A673 (cell line): ENCODE measurements around the gene KIF7. TPM values are rescaled to one million over a fixed set of nuclear protein-coding genes. Genes with fewer than 3 reads are reported as not detected.

ENCODE experiments used
- BruUV-seq: library from RNA; stranded (reverse); fragments of 400-500 nt; replicated peaks from 2 replicates; lab custom pipeline; 2021; lab: Mats Ljungman, UMichigan
- CTCF ChIA-PET: fragments of 300-600 bp; sonication (Branson Sonifier 250); formaldehyde crosslinking; loops from one replicate; lab custom pipeline; 2022; ENCODE audit warnings: antibody characterized with exemption; lab: Charles Lee
- POLR2A ChIA-PET: fragments of 300-600 bp; sonication (Branson Sonifier 250); formaldehyde crosslinking; loops from one replicate; lab custom pipeline; 2022; ENCODE audit warnings: antibody characterized with exemption; ENCODE audit not compliant: low non-redundant PET; lab: Charles Lee
- DNase-seq: peaks from one replicate; pipeline ENCODE4 v3.0.0-alpha.2; 2015; ENCODE audit warnings: low spot score
- H3K27ac ChIP-seq: fragments of 200-600 bp; sonication (generic); 2 replicates; pipeline ENCODE4 v1.5.1; 2016; ENCODE audit warnings: mixed run types, low read depth, mild to moderate bottlenecking, mixed read lengths, antibody characterized with exemption, low read length; ENCODE audit not compliant: poor library complexity, severe bottlenecking
- H3K27me3 ChIP-seq: fragments of 200-600 bp; sonication (generic); replicated peaks from 2 replicates; pipeline ENCODE4 v1.6.1; 2017; ENCODE audit warnings: mixed run types, low read depth, mild to moderate bottlenecking, mixed read lengths, antibody characterized with exemption, low read length; ENCODE audit not compliant: insufficient read depth, poor library complexity
- H3K36me3 ChIP-seq: fragments of 200-600 bp; sonication (generic); 2 replicates; pipeline ENCODE4 v1.6.1; 2016; ENCODE audit warnings: mixed run types, mild to moderate bottlenecking, mixed read lengths, antibody characterized with exemption, low read length; ENCODE audit not compliant: insufficient read depth, poor library complexity, severe bottlenecking
- H3K4me1 ChIP-seq: fragments of 200-600 bp; sonication (generic); 2 replicates; pipeline ENCODE4 v1.6.1; 2017; ENCODE audit warnings: mixed run types, mild to moderate bottlenecking, mixed read lengths, antibody characterized with exemption, low read length; ENCODE audit not compliant: insufficient read depth, poor library complexity, severe bottlenecking
- H3K4me3 ChIP-seq: fragments of 200-600 bp; sonication (generic); 2 replicates; pipeline ENCODE4 v1.5.1; 2016; ENCODE audit warnings: low read depth, mixed run types, mild to moderate bottlenecking, mixed read lengths, low read length; ENCODE audit not compliant: poor library complexity, severe bottlenecking
- H3K9me3 ChIP-seq: fragments of 200-600 bp; sonication (generic); 2 replicates; pipeline ENCODE4 v1.6.1; 2016; ENCODE audit warnings: mixed run types, low read depth, mild to moderate bottlenecking, mixed read lengths, antibody characterized with exemption, low read length; ENCODE audit not compliant: poor library complexity, severe bottlenecking
- EZH2 ChIP-seq: fragments of 200-600 bp; sonication (generic); IDR thresholded peaks from 2 replicates; pipeline ENCODE4 v1.6.1; 2017; ENCODE audit warnings: borderline replicate concordance, low read depth, mild to moderate bottlenecking, mixed read lengths, antibody characterized with exemption, low read length; ENCODE audit not compliant: poor library complexity, severe bottlenecking
- intact Hi-C: fragments of 100-400 bp; cut with micrococcal nuclease; formaldehyde crosslinking; loops from one replicate; pipeline ENCODE4 v1.10.0; 2022; ENCODE audit not compliant: unreplicated experiment
- total RNA-seq: library from RNA; stranded (reverse); gene quantifications from 2 replicates; pipeline ENCODE4 v1.2.3, GENCODE V29; 2021
- TF ChIP-seq, protein P1 (sequence below): fragments of 300-800, 200-600 bp; sonication (generic); conservative IDR thresholded peaks from 2 replicates; pipeline ENCODE4 v1.5.1; 2017; ENCODE audit warnings: low read depth, mild to moderate bottlenecking, antibody characterized with exemption, low read length, moderate library complexity, mixed read lengths

The KIF7 gene
- total RNA-seq, 1 experiment from 2014 or later: 9.5 TPM

DNA sequence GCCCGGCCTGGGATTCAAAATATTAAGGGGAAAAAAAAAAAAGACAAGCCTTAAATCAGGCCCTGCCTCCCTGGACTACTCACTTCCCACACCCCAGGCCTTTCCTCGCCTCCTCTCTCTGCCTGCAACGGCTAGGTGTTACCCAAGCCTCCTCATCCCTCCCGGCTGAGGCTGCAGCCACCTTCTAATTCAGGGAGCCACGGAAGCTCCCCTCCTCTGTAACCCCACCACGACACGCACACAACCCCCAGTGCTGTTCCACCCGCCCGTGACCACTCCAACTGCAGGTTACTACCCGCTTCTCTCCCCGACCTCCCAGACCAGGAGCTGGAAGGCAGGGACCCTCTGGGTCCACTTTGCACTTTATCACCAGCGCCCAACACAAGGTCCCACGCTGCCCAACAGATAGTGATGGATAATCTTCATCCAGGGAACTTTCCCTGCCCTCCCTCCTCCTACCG, 936 bp downstream of the KIF7 start:
- no peak for TF ChIP-seq EZH2
- TF ChIP-seq, protein P1, sequence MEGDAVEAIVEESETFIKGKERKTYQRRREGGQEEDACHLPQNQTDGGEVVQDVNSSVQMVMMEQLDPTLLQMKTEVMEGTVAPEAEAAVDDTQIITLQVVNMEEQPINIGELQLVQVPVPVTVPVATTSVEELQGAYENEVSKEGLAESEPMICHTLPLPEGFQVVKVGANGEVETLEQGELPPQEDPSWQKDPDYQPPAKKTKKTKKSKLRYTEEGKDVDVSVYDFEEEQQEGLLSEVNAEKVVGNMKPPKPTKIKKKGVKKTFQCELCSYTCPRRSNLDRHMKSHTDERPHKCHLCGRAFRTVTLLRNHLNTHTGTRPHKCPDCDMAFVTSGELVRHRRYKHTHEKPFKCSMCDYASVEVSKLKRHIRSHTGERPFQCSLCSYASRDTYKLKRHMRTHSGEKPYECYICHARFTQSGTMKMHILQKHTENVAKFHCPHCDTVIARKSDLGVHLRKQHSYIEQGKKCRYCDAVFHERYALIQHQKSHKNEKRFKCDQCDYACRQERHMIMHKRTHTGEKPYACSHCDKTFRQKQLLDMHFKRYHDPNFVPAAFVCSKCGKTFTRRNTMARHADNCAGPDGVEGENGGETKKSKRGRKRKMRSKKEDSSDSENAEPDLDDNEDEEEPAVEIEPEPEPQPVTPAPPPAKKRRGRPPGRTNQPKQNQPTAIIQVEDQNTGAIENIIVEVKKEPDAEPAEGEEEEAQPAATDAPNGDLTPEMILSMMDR: no peak
- BruUV-seq: no TSS peak
- Histone ChIP-seq H3K27ac (peak overlapping the region; percentile 24), H3K9me3 (no peaks in the 10 kb centered on the region), H3K36me3 (no peaks in the 10 kb centered on the region), H3K4me3 (peak overlapping the region; percentile 80), H3K27me3 (no peaks in the 10 kb centered on the region), H3K4me1 (no peaks in the 10 kb centered on the region)
- ChIA-PET POLR2A (no interaction called here), CTCF (no interaction called here)
- DNase-seq: no peak
- intact Hi-C loops: no loop called here

DNA sequence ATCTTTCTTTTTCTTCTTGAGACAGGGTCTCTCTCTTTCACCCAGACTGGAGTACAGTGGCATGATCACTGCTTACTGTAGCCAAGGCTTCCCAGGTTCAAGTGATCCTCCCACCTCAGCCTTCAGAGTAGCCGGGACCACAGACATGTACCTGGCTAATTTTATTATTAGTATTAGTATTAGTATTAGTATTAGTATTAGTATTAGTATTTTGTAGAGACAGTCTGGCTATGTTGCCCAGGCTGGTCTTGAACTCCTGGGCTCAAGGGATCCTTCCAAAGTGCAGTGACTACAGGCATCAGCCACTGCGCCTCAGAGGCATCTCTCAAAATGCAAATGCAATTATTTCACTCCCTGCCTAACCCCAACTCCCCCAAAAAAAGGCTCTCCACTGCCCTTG, 1.7 kb downstream of the KIF7 start:
- Histone ChIP-seq H3K9me3 (no peaks in the 10 kb centered on the region), H3K27me3 (no peaks in the 10 kb centered on the region), H3K36me3 (no peaks in the 10 kb centered on the region), H3K27ac (no peak overlapping the region), H3K4me3 (no peak overlapping the region), H3K4me1 (no peaks in the 10 kb centered on the region)
- ChIA-PET CTCF (no interaction called here), POLR2A (no interaction called here)
- BruUV-seq: no TSS peak
- TF ChIP-seq, protein P1: no peak
- TF ChIP-seq EZH2: no peak
- intact Hi-C loops: no loop called here
- no peak for DNase-seq

DNA sequence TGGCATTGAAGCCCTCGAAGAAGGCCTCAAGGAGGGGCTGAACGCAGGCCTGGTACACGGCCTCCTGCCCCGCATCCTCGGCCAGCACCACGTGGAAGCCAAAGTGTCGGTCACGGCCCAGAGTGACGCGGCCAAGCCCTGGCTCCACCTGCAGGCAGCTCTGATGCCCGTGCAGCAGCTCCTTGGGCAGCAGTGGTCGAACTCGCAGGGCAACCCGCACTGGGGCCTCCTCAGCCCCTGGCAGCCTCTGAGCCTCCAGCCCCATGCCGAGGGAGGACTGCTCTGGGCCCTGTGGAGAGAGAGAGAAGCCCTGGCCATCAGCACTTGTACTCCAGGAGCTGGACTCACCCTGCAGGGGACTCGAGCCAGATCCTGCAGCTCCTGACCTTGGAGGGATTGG, 2.6 kb downstream of the KIF7 start:
- ChIA-PET POLR2A (no interaction called here), CTCF (no interaction called here)
- H3K9me3 ChIP-seq: no peaks in the 10 kb centered on the region
- no peak overlapping the region for H3K27ac ChIP-seq
- H3K27me3 ChIP-seq: no peaks in the 10 kb centered on the region
- BruUV-seq: no TSS peak
- no peaks in the 10 kb centered on the region for H3K36me3 ChIP-seq
- TF ChIP-seq, protein P1: no peak
- no peak for TF ChIP-seq EZH2
- no peaks in the 10 kb centered on the region for H3K4me1 ChIP-seq
- no peak for DNase-seq
- intact Hi-C loops: no loop called here
- no peak overlapping the region for H3K4me3 ChIP-seq
